LHCN-M2 (cell line): ENCODE results near the gene RNF17. TPM values are rescaled to one million over a fixed set of nuclear protein-coding genes. Genes with fewer than 3 reads are reported as not detected.
"Not testable (repeated sequence)": the region's sequence is repeated elsewhere in the genome, so short reads cannot be mapped to it uniquely, and the experiment has no call there.

Experiments
- DNase-seq: peaks from one replicate; pipeline ENCODE4 v3.0.0-alpha.2; 2012; ENCODE audit warnings: low read depth
- total RNA-seq: library from RNA; depleted of rRNA; stranded (reverse); fragments of >200 nt; gene quantifications from 2 replicates; pipeline ENCODE4 v1.2.3, GENCODE V29; 2014

RNF17 gene
- total RNA-seq, 1 experiment from 2014 or later: not detected

GRCh38 chr13:24745516-24745860 is 18.5 kb upstream of the RNF17 start:
- no peak for DNase-seq

- DNase-seq: no peak
These were observed 17.9 kb upstream of the RNF17 start for GRCh38 chr13:24745861-24746617.

GRCh38 chr13:24746618-24747247 is 17.2 kb upstream of the RNF17 start:
- DNase-seq: no peak

GRCh38 chr13:24747248-24748060 is 16.5 kb upstream of the RNF17 start:
- no peak for DNase-seq

- no peak for DNase-seq
These were observed 15.9 kb upstream of the RNF17 start for GRCh38 chr13:24748061-24748400.

GRCh38 chr13:24759197-24759596 is 4.8 kb upstream of the RNF17 start:
- no peak for DNase-seq

- DNase-seq: no peak
These were observed 284 bp downstream of the RNF17 start for GRCh38 chr13:24764276-24764630.

- no peak for DNase-seq
These were observed 13.2 kb downstream of the RNF17 start for GRCh38 chr13:24777171-24777570.

- no peak for DNase-seq
These were observed 20.4 kb downstream of the RNF17 start for GRCh38 chr13:24784319-24784718.

GRCh38 chr13:24788538-24788937 is 24.6 kb downstream of the RNF17 start:
- DNase-seq: no peak

- DNase-seq: peak; percentile 75
These were observed 38.1 kb downstream of the RNF17 start for GRCh38 chr13:24802074-24802473.

- DNase-seq: no peak
These were observed 57.2 kb downstream of the RNF17 start for GRCh38 chr13:24821207-24821606.

GRCh38 chr13:24822640-24823039 is 58.7 kb downstream of the RNF17 start:
- no peak for DNase-seq

- not testable (repeated sequence) for DNase-seq
These were observed 59.2 kb downstream of the RNF17 start for GRCh38 chr13:24823122-24823710.

GRCh38 chr13:24827799-24828198 is 63.8 kb downstream of the RNF17 start:
- DNase-seq: no peak

GRCh38 chr13:24834902-24835510 is 71.0 kb downstream of the RNF17 start:
- DNase-seq: no peak

GRCh38 chr13:24837528-24837927 is 73.6 kb downstream of the RNF17 start:
- DNase-seq: not testable (repeated sequence)

GRCh38 chr13:24842549-24843274 is 78.7 kb downstream of the RNF17 start:
- peak; percentile 6 for DNase-seq

GRCh38 chr13:24851546-24851945 is 87.6 kb downstream of the RNF17 start:
- peak; percentile 11 for DNase-seq

GRCh38 chr13:24854311-24854710 is 90.3 kb downstream of the RNF17 start:
- DNase-seq: no peak

- DNase-seq: no peak
These were observed 95.0 kb downstream of the RNF17 start for GRCh38 chr13:24858953-24859352.
